ENCODE results near the gene PLIN4.

Gene PLIN4

GRCh38 chr19:4524808-4525562 lies 6.7 kb upstream of the PLIN4 start:
- ATAC-seq: peak; percentile 77
- TF ChIP-seq ESRRG (CRISPR knock-in tag; IDR thresholded peaks at IDR 0.05): no peak
- TF ChIP-seq ARNTL (CRISPR knock-in tag; IDR thresholded peaks at IDR 0.05; ENCODE audit: borderline replicate concordance, low read depth): no peak
- TF ChIP-seq ZFP3 (CRISPR knock-in tag; IDR thresholded peaks at IDR 0.05): no peak
- no peak for TF ChIP-seq RARB (CRISPR knock-in tag; IDR thresholded peaks at IDR 0.05)
- TF ChIP-seq, protein P1, sequence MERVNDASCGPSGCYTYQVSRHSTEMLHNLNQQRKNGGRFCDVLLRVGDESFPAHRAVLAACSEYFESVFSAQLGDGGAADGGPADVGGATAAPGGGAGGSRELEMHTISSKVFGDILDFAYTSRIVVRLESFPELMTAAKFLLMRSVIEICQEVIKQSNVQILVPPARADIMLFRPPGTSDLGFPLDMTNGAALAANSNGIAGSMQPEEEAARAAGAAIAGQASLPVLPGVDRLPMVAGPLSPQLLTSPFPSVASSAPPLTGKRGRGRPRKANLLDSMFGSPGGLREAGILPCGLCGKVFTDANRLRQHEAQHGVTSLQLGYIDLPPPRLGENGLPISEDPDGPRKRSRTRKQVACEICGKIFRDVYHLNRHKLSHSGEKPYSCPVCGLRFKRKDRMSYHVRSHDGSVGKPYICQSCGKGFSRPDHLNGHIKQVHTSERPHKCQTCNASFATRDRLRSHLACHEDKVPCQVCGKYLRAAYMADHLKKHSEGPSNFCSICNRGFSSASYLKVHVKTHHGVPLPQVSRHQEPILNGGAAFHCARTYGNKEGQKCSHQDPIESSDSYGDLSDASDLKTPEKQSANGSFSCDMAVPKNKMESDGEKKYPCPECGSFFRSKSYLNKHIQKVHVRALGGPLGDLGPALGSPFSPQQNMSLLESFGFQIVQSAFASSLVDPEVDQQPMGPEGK (CRISPR knock-in tag; IDR thresholded peaks at IDR 0.05; ENCODE audit: borderline replicate concordance): no peak
- no peak for TF ChIP-seq ZFP30 (CRISPR knock-in tag; IDR thresholded peaks at IDR 0.05)
- no peak for TF ChIP-seq TOX (CRISPR knock-in tag; IDR thresholded peaks at IDR 0.05; ENCODE audit: borderline replicate concordance)
- TF ChIP-seq BACH2 (CRISPR knock-in tag; IDR thresholded peaks at IDR 0.05; ENCODE audit: borderline replicate concordance): no peak
- no peak for TF ChIP-seq ZNF8 (CRISPR knock-in tag; IDR thresholded peaks at IDR 0.05)
- no peak for TF ChIP-seq SNAI2 (CRISPR knock-in tag; IDR thresholded peaks at IDR 0.05)
- no peak for TF ChIP-seq CSRNP3 (CRISPR knock-in tag; IDR thresholded peaks at IDR 0.05)

GRCh38 chr19:4523306-4524110 lies 5.2 kb upstream of the PLIN4 start:
- ATAC-seq: peak; percentile 52
- TF ChIP-seq BACH2 (CRISPR knock-in tag; IDR thresholded peaks at IDR 0.05; ENCODE audit: borderline replicate concordance) (no peak), ZFP3 (CRISPR knock-in tag; IDR thresholded peaks at IDR 0.05) (no peak), ZC3H10 (CRISPR knock-in tag; IDR thresholded peaks at IDR 0.05) (no peak), GLIS3 (CRISPR knock-in tag; IDR thresholded peaks at IDR 0.05) (no peak), POU6F1 (CRISPR knock-in tag; IDR thresholded peaks at IDR 0.05; ENCODE audit: borderline replicate concordance, low read depth) (no peak), ZNF565 (CRISPR knock-in tag; conservative IDR thresholded peaks at IDR 0.05; ENCODE audit: low read depth) (no peak), CSDC2 (CRISPR knock-in tag; IDR thresholded peaks at IDR 0.05) (no peak), ARNTL (CRISPR knock-in tag; IDR thresholded peaks at IDR 0.05; ENCODE audit: borderline replicate concordance, low read depth) (no peak), ISL1 (CRISPR knock-in tag; IDR thresholded peaks at IDR 0.05) (no peak), ZNF8 (CRISPR knock-in tag; IDR thresholded peaks at IDR 0.05) (no peak)
- TF ChIP-seq, protein P1 (CRISPR knock-in tag; IDR thresholded peaks at IDR 0.05; ENCODE audit: borderline replicate concordance): no peak
- TF ChIP-seq, protein P2, sequence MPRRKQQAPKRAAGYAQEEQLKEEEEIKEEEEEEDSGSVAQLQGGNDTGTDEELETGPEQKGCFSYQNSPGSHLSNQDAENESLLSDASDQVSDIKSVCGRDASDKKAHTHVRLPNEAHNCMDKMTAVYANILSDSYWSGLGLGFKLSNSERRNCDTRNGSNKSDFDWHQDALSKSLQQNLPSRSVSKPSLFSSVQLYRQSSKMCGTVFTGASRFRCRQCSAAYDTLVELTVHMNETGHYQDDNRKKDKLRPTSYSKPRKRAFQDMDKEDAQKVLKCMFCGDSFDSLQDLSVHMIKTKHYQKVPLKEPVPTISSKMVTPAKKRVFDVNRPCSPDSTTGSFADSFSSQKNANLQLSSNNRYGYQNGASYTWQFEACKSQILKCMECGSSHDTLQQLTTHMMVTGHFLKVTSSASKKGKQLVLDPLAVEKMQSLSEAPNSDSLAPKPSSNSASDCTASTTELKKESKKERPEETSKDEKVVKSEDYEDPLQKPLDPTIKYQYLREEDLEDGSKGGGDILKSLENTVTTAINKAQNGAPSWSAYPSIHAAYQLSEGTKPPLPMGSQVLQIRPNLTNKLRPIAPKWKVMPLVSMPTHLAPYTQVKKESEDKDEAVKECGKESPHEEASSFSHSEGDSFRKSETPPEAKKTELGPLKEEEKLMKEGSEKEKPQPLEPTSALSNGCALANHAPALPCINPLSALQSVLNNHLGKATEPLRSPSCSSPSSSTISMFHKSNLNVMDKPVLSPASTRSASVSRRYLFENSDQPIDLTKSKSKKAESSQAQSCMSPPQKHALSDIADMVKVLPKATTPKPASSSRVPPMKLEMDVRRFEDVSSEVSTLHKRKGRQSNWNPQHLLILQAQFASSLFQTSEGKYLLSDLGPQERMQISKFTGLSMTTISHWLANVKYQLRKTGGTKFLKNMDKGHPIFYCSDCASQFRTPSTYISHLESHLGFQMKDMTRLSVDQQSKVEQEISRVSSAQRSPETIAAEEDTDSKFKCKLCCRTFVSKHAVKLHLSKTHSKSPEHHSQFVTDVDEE (CRISPR knock-in tag; IDR thresholded peaks at IDR 0.05): no peak
